ENCODE measurements around the gene AGBL4. TPM values are rescaled to one million over a fixed set of nuclear protein-coding genes. Genes with fewer than 3 reads are reported as not detected.
"Not testable (repeated sequence)": the region's sequence is repeated elsewhere in the genome, so short reads cannot be mapped to it uniquely, and the experiment has no call there.

AGBL4 gene
- total RNA-seq, 2 experiments from 2014 or later = not detected

GRCh38 chr1:49346767-49347349 lies 676.9 kb downstream of the AGBL4 start:
- Mint-ChIP-seq H3K36me3 (ENCODE audit: low read depth) (no peaks in the 10 kb centered on the region), H3K4me1 (no peaks in the 10 kb centered on the region), H3K4me3 (no peak overlapping the region), H3K27me3 (no peaks in the 10 kb centered on the region), H3K9me3 (peaks cover 6% of the 10 kb centered on the region), H3K27ac (no peak overlapping the region)
- DNase-seq = no peak
- ChIA-PET POLR2A (no interaction called here), CTCF (no interaction called here)

- no peak for DNase-seq
- H3K4me1 Mint-ChIP-seq = no peaks in the 10 kb centered on the region
- ChIA-PET CTCF (no interaction called here), POLR2A (no interaction called here)
- H3K27ac Mint-ChIP-seq = no peak overlapping the region
- H3K27me3 Mint-ChIP-seq = no peaks in the 10 kb centered on the region
- H3K4me3 Mint-ChIP-seq = no peak overlapping the region
- no peaks in the 10 kb centered on the region for H3K9me3 Mint-ChIP-seq
- H3K36me3 Mint-ChIP-seq (ENCODE audit: low read depth) = no peaks in the 10 kb centered on the region
Observed at GRCh38 chr1:49340576-49340975, 683.2 kb downstream of the AGBL4 start.

GRCh38 chr1:49339043-49339442 lies 684.7 kb downstream of the AGBL4 start:
- Mint-ChIP-seq H3K36me3 (ENCODE audit: low read depth) (no peaks in the 10 kb centered on the region), H3K27ac (no peak overlapping the region), H3K4me1 (no peaks in the 10 kb centered on the region), H3K9me3 (no peaks in the 10 kb centered on the region), H3K27me3 (no peaks in the 10 kb centered on the region), H3K4me3 (no peak overlapping the region)
- CTCF ChIA-PET = no interaction called here
- no peak for DNase-seq
- POLR2A ChIA-PET = no interaction called here

GRCh38 chr1:49337251-49337650 lies 686.5 kb downstream of the AGBL4 start:
- H3K4me3 Mint-ChIP-seq = no peak overlapping the region
- no peaks in the 10 kb centered on the region for H3K4me1 Mint-ChIP-seq
- H3K9me3 Mint-ChIP-seq = no peaks in the 10 kb centered on the region
- no peak overlapping the region for H3K27ac Mint-ChIP-seq
- no peak for DNase-seq
- POLR2A ChIA-PET = no interaction called here
- no peaks in the 10 kb centered on the region for H3K36me3 Mint-ChIP-seq (ENCODE audit: low read depth)
- CTCF ChIA-PET = no interaction called here
- no peaks in the 10 kb centered on the region for H3K27me3 Mint-ChIP-seq

GRCh38 chr1:49333906-49334305 lies 689.8 kb downstream of the AGBL4 start:
- no peaks in the 10 kb centered on the region for H3K27me3 Mint-ChIP-seq
- DNase-seq = no peak
- H3K4me1 Mint-ChIP-seq = no peaks in the 10 kb centered on the region
- POLR2A ChIA-PET = no interaction called here
- no peak overlapping the region for H3K27ac Mint-ChIP-seq
- H3K9me3 Mint-ChIP-seq = peaks cover 2% of the 10 kb centered on the region
- CTCF ChIA-PET = no interaction called here
- H3K36me3 Mint-ChIP-seq (ENCODE audit: low read depth) = no peaks in the 10 kb centered on the region
- no peak overlapping the region for H3K4me3 Mint-ChIP-seq

- ChIA-PET CTCF (no interaction called here), POLR2A (no interaction called here)
- no peaks in the 10 kb centered on the region for H3K36me3 Mint-ChIP-seq (ENCODE audit: low read depth)
- no peaks in the 10 kb centered on the region for H3K4me1 Mint-ChIP-seq
- peaks cover 4% of the 10 kb centered on the region for H3K9me3 Mint-ChIP-seq
- H3K27me3 Mint-ChIP-seq = no peaks in the 10 kb centered on the region
- DNase-seq = no peak
- H3K4me3 Mint-ChIP-seq = no peak overlapping the region
- no peak overlapping the region for H3K27ac Mint-ChIP-seq
Observed at GRCh38 chr1:49331066-49331852, 692.5 kb downstream of the AGBL4 start.

- CTCF ChIA-PET = no interaction called here
- H3K4me3 Mint-ChIP-seq = no peak overlapping the region
- no peak for DNase-seq
- POLR2A ChIA-PET = no interaction called here
- H3K27me3 Mint-ChIP-seq = no peaks in the 10 kb centered on the region
- H3K27ac Mint-ChIP-seq = no peak overlapping the region
- peaks cover 2% of the 10 kb centered on the region for H3K9me3 Mint-ChIP-seq
- no peaks in the 10 kb centered on the region for H3K4me1 Mint-ChIP-seq
- H3K36me3 Mint-ChIP-seq (ENCODE audit: low read depth) = no peaks in the 10 kb centered on the region
Observed at GRCh38 chr1:49323925-49324540, 699.7 kb downstream of the AGBL4 start.

GRCh38 chr1:49320493-49320892 lies 703.3 kb downstream of the AGBL4 start:
- DNase-seq; POLR2A ChIA-PET; H3K9me3 Mint-ChIP-seq; H3K27me3 Mint-ChIP-seq; H3K36me3 Mint-ChIP-seq (ENCODE audit: low read depth); H3K4me1 Mint-ChIP-seq; H3K4me3 Mint-ChIP-seq; H3K27ac Mint-ChIP-seq; CTCF ChIA-PET: not testable (repeated sequence)

GRCh38 chr1:49319426-49319963 lies 704.3 kb downstream of the AGBL4 start:
- Mint-ChIP-seq H3K27me3 (no peaks in the 10 kb centered on the region), H3K9me3 (peaks cover 3% of the 10 kb centered on the region), H3K4me3 (no peak overlapping the region), H3K4me1 (no peaks in the 10 kb centered on the region), H3K36me3 (ENCODE audit: low read depth) (no peaks in the 10 kb centered on the region), H3K27ac (no peak overlapping the region)
- ChIA-PET CTCF (no interaction called here), POLR2A (no interaction called here)
- DNase-seq = no peak

- no peak overlapping the region for H3K4me3 Mint-ChIP-seq
- no peaks in the 10 kb centered on the region for H3K27me3 Mint-ChIP-seq
- ChIA-PET CTCF (no interaction called here), POLR2A (no interaction called here)
- no peaks in the 10 kb centered on the region for H3K36me3 Mint-ChIP-seq (ENCODE audit: low read depth)
- H3K4me1 Mint-ChIP-seq = no peaks in the 10 kb centered on the region
- H3K27ac Mint-ChIP-seq = no peak overlapping the region
- peaks cover 3% of the 10 kb centered on the region for H3K9me3 Mint-ChIP-seq
- no peak for DNase-seq
Observed at GRCh38 chr1:49318218-49318617, 705.5 kb downstream of the AGBL4 start.

GRCh38 chr1:49307457-49307856 lies 716.3 kb downstream of the AGBL4 start:
- H3K27ac Mint-ChIP-seq = no peak overlapping the region
- H3K27me3 Mint-ChIP-seq = no peaks in the 10 kb centered on the region
- ChIA-PET CTCF (no interaction called here), POLR2A (no interaction called here)
- no peak for DNase-seq
- peaks cover 5% of the 10 kb centered on the region for H3K9me3 Mint-ChIP-seq
- no peaks in the 10 kb centered on the region for H3K4me1 Mint-ChIP-seq
- H3K4me3 Mint-ChIP-seq = no peak overlapping the region
- H3K36me3 Mint-ChIP-seq (ENCODE audit: low read depth) = no peaks in the 10 kb centered on the region

GRCh38 chr1:49306507-49307070 lies 717.2 kb downstream of the AGBL4 start:
- Mint-ChIP-seq H3K27ac (no peak overlapping the region), H3K9me3 (peaks cover 7% of the 10 kb centered on the region), H3K4me3 (no peak overlapping the region), H3K27me3 (no peaks in the 10 kb centered on the region), H3K36me3 (ENCODE audit: low read depth) (no peaks in the 10 kb centered on the region), H3K4me1 (no peaks in the 10 kb centered on the region)
- ChIA-PET POLR2A (no interaction called here), CTCF (no interaction called here)
- no peak for DNase-seq

- H3K9me3 Mint-ChIP-seq; H3K4me1 Mint-ChIP-seq; H3K36me3 Mint-ChIP-seq (ENCODE audit: low read depth); H3K4me3 Mint-ChIP-seq; H3K27ac Mint-ChIP-seq; DNase-seq; H3K27me3 Mint-ChIP-seq; POLR2A ChIA-PET; CTCF ChIA-PET: not testable (repeated sequence)
Observed at GRCh38 chr1:49302400-49302799, 721.4 kb downstream of the AGBL4 start.

- CTCF ChIA-PET = no interaction called here
- H3K27ac Mint-ChIP-seq = no peak overlapping the region
- POLR2A ChIA-PET = no interaction called here
- peaks cover 12% of the 10 kb centered on the region for H3K9me3 Mint-ChIP-seq
- H3K27me3 Mint-ChIP-seq = no peaks in the 10 kb centered on the region
- H3K4me1 Mint-ChIP-seq = no peaks in the 10 kb centered on the region
- no peak overlapping the region for H3K4me3 Mint-ChIP-seq
- H3K36me3 Mint-ChIP-seq (ENCODE audit: low read depth) = no peaks in the 10 kb centered on the region
- DNase-seq = no peak
Observed at GRCh38 chr1:49298304-49298703, 725.5 kb downstream of the AGBL4 start.
